HG02840 (cell line): Measurements from ENCODE around the gene ATG16L2.
A peak's percentile ranks its signal among the peaks of the same experiment; 100 is the strongest.
"Not testable (repeated sequence)": the region's sequence is repeated elsewhere in the genome, so short reads cannot be mapped to it uniquely, and the experiment has no call there.

Experiments used
- ATAC-seq: cut with Tn5 transposase; IDR thresholded peaks from one replicate; pipeline ENCODE4 v1.9.1; 2021; ENCODE audit warnings: mild to moderate bottlenecking, moderate library complexity, moderate number of reproducible peaks; ENCODE audit not compliant: unreplicated experiment, low FRiP score

ATG16L2 gene

DNA sequence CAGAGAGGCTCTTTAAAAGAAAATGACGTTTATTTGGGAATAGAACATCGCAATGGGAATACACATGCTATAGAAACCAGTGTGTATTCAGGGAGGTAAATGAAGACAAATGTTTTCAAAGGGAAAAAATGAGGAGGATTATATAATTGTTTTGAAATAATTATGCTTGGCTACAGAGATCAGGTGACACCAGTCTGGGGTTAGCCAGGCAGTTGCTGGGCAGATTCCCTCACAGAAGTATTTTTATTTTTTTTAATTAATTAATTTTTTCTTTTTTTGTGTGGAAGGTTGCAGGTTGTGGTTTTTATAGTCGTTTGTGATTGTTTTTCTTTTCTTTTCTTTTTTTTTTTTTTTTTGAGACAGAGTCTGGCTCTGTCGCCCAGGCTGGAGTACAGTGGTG, 14.8 kb upstream of the ATG16L2 start:
- ATAC-seq, result no peak

DNA sequence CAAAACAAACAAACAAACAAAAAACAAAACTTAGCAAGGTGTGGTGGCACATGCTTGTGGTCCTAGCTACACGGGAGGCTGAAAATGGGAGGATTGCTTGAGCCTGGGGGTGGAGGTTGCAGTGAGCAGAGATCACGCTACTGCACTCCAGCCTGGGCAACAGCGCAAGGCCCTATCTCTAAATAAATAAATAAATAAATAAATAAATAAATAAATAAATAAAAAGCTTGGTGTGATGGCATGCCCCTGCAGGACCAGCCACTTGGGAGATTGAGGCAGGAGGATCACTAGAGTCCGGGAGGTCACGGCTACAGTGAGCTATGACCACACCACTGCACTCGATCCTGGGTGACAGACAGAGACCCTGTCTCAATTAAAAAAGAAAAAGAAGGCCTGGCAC, 11.4 kb upstream of the ATG16L2 start:
- ATAC-seq, result no peak

DNA sequence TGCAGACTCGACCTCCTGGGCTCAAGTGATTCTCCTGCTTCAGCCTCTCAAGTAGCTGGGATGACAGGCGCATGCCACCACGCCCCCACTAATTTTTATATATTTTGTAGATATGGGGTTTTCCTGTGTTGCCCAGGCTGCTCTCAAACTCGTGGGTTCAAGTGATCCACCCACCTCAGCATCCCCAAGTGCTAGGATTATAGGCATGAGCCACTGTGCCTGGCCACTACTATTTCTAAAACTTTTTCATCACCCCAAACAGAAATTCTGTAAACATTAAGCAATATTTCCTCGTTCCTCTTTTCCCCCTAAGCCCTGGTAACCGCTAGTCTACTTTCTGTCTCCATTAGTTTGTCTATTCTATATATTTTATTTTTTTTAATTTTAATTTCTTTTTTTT, 9.0 kb upstream of the ATG16L2 start:
- no peak for ATAC-seq

DNA sequence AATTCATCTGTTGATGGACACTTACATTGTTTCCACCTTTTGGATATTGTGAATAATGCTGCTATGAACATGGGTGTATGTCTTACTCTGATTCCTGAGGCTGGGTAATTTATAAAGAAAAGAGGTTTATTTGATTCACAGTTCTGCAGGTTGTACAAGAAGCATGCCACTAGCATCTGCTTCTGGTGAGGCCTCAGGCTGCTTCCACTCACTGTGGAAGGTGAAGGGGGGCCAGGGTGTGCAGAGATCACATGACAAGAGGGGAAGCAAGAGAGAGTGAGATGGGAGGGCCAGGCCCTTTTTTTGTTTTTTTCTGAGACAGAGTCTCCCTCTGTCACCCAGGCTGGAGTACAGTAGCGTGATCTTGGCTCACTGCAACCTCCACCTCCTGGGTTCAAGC, 7.8 kb upstream of the ATG16L2 start:
- not testable (repeated sequence) for ATAC-seq

DNA sequence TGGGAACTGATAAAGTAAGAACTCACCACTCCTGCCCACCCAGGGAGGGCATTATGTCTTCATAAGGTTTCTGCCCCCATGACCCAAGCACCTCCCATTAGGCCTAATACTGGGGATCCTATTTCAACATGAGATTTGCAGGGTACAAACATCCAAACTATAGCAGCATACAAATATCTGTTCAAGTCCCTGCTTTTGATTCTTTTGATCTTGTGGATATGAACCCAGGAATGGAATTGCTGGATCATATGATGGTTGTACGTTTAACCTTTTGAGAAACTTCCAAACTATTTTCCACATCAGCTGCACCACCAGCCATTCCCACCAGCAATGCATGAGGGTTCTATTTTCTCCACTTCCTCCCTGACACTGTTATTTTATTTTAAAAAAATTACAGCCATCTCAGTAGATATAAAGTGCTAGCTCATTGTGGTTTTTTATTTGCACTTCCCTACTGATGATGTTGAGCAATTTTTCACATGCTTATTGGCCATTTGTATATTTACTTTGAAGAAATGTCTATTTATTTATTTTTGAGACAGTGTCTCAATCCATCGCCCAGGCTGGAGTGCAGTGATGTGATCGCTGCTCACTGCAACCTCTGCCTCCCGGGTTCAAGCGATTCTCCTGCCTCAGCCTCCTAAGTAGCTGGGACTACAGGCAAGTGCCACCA, 7.1 kb upstream of the ATG16L2 start:
- ATAC-seq, result no peak

DNA sequence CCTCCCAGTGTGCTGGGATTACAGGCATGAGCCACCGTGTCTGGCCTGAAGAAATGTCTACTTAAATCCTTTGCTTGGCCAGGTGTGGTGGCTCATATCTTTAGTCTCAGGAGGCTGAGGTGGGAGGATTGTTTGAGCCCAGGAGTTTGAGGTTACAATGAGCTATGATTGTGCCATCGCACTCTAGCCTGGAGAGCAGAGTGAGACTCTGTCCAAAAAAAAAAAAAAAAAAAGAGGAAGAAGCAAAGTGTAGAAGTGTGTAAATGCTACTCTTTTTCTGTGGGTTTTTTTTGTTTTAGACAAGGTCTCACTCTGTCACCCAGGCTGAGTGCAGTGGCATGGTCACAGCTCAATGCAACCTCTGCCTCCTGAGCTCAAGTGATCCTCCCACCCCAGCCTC, 6.4 kb upstream of the ATG16L2 start:
- ATAC-seq, result no peak

DNA sequence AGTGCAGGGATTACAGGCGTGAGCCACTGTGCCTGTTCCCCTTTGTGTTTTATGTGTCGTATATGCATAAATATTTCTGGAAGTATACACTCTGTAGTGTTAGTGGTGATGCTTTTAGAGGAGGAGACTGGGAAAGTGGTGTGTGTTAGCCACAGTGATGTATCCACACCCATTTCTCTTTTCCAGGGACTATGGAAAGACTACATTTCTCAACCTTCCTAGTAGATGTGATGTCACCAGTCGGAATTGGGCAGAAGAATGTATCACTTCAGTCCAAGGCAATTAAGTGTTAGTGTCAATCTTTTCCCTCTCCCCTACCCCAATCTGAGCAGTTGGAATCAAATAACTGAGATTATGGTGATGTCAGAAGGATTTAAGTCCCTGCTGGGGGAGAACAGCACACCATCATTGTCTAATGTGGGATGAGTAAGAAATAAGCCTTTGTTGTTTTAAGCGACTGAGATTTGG, 5.8 kb upstream of the ATG16L2 start:
- no peak for ATAC-seq

DNA sequence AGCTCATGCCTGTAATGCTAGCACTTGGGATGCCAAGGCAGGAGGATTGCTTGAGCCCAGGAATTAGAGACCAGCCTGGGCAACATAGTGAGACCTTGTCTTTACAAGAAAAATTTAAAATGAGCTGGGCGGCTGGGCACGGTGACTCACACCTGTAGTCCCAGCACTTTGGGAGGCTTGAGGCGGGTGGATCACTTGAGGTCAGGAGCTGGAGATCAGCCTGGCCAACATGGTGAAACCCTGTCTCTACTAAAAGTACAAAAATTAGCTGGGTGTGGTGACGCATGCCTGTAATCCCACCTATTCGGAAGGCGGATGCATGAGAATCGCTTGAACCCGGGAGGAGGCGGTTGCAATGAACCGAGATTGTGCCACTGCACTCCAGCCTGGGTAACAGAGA, 2.5 kb upstream of the ATG16L2 start:
- not testable (repeated sequence) for ATAC-seq

DNA sequence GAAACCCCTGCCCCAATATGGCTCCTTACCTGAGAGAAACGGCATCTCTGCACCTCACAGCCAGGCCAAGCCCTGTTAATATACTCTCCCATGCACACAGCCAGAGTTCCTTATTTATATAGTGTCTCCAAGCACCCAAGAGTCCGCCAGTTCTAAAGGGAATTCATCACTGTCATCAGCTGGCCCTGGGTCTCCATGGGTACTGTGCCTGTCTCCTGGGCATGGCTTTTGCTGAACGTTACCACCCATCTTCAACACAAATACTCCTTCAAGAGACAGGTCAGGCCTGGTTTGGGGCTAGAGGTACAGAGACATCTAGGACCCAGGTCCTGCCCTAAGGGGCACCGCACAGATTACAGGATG, 1.6 kb upstream of the ATG16L2 start:
- ATAC-seq, result no peak

DNA sequence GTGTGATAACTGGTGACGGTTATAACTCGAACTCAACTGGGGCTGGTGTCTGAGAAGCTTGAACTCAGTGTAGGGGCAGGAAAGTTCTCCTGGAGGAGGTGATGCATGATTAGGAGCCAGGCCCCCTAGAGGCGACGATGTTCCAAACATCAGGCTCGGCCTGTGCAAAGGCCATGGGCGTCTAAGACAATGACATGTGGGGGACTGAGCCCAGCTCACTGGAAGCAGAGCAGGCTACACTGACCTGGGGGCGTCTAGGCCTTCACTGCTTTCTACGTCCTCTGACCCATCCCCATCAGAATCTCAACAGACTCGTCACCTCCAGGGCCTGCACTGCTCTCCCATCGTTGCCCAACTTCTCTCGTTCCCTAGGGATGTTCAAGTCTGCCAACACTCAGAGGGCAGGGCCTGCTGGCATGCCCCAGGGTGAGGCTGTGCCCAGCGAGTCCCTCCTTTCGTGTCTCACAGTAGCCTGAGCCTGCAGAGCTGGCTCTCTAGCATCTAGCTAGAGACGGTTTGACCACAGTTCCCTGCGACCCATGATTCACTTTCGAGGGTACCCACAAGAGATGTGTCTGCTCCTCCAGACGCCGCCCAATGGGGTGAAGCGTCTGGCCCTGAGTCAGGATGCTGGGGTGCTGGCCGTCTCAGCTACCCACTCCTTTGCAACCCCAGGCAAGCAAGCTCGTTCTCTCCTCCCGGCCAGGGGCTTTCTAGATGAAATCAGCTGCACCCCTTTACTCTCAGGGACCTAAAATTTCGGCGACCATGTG, 1.1 kb upstream of the ATG16L2 start:
- peak; percentile 16 for ATAC-seq

DNA sequence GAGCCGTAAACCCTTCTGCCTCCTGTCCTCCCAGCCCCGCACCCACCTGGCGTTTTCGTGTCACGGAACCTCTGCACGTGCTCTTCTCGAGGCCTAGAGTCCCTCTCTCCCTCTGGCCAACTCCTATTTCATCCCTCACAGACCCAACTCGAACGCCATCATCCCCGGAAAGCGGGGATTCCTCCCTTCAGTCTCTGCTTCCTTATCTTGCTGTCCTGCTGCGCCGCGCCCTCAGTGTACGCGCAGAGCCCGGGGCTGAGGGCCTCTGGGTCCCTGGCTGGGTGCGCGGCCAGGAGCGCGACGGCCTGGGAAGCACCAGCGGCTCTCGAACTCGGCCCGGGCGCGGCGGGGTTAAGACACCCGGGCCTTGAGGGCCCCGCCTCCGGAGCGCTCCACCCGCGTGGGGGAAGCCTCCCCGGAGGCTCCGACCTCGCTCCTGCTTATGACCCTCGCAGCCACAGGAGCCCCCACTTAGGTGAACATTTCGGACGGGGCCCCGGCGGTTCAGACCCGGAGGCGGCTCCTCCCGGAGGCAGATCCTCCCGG, 398 bp upstream of the ATG16L2 start:
- ATAC-seq, result peak; percentile 53

DNA sequence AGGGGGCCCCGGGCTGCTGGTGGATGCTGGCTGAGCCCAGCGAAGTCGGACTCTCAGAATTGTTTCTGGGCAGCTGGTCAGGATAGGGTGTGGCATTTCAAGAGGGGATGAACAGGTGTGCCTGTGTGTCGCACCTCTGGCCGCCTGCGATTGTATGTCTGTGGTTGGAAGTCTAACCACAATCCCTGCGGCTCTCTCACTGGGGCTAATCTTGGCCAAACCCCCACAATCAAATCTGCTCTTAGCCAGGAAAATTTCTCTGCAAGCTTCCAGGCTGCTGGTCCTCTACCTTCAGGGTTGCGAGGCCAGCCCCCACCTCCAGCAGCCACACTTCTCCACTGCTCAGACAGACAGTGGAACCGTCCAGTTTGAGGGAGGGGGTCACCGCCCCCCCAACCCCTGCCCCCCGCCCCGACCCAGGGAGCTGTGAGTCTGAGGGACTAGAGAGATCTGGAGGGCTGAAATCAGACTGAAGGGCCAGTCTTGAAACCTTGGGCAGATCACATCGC, 953 bp downstream of the ATG16L2 start:
- peak; percentile 2 for ATAC-seq

DNA sequence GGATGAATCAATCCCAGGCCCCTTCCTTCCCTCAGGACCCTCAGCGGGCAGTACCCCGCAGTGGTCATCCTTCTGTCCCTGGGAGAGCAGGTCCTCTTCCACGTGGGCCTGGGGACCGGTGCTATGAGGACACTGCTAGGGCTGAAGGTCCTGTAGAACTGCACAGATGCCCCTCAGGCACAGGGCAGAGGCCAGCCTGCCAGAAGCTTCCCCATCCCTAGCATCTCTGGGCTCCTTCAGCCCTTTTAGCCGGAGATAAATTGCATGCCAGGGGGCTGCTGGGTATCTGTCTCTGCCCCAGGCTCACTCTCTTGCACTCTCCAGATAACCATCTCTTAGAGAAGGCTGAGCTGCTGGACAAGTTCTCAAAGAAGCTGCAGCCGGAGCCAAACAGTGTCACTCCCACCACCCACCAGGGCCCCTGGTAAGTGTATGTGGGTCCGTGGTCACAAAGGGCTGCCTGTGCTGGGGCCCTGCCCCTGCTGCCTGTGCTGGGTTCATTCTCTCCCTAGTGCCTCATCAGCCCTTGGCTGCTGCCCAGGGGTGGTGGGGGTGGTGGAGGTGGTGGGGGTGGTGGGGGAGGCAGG, 2.3 kb downstream of the ATG16L2 start:
- ATAC-seq, result no peak

DNA sequence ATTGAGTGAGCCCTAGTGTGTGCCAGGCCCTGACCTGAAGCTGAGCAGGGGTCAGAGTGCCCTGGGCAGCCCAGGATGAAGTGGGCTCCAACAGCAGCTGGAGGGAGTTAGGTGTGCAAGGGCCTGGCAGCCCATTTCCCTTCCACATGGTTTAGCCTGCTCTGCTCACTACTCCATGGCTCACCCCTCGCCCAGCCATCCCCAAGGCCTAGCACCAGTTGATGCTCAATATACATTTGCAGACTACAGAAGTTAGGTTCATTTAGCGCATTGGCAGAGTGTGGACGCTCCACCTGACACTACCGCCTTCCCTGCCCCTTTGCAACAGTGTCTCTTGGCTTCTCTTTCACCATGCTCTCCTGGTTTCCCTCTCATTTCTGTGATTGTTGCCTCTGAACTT, 3.8 kb downstream of the ATG16L2 start:
- no peak for ATAC-seq

DNA sequence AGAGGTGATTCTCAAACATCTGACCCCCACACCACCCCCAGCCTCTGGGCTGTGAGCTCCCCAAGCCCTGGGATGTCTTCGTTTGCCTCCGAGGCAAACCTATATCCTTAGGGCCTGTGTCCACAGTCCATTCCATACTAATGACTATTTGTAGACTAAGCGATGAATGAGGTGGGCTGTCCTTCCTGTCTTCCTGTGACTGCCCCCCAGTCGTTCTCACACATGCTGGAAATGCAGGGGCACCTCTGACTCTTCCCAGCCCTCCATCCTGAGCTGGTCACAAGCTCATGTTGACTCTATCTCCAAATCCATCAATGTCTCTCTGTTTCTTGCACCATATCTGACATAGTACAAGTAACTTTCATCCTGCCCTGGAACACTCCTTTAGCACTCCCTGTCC, 4.8 kb downstream of the ATG16L2 start:
- ATAC-seq, result no peak

DNA sequence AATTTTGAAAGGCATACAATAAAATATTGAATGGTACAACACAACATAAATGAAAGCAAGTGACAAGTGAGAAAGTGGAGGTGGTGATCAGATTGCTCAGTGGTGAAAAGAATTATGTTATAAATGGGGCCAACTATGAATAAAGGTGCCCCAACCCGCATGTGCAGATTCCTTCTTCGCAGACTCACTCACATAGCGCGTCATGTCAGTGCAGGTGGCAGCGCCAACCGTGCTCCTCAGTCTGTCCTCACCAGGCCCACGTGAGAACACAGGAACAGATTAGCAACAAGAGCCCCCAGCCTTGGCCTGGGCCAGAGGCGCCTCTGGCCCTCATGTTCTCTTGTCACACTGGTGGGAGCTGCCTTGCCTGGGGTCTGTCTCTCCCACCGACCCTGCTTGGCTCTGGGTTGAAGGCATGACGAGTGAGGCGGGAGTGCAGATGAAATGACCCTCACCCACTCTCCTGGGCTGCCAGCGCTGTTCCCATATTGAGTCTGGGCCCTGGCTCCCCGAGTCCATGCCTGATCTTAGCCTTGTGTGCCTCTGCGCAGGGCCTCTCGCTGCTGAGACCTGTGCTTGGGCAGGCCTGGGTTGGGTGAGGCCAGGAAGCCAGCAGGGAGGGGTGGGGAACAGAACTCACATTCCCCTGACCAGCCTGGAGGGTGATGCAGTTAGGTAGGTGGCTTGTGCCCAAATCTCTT, 6.4 kb downstream of the ATG16L2 start:
- no peak for ATAC-seq

DNA sequence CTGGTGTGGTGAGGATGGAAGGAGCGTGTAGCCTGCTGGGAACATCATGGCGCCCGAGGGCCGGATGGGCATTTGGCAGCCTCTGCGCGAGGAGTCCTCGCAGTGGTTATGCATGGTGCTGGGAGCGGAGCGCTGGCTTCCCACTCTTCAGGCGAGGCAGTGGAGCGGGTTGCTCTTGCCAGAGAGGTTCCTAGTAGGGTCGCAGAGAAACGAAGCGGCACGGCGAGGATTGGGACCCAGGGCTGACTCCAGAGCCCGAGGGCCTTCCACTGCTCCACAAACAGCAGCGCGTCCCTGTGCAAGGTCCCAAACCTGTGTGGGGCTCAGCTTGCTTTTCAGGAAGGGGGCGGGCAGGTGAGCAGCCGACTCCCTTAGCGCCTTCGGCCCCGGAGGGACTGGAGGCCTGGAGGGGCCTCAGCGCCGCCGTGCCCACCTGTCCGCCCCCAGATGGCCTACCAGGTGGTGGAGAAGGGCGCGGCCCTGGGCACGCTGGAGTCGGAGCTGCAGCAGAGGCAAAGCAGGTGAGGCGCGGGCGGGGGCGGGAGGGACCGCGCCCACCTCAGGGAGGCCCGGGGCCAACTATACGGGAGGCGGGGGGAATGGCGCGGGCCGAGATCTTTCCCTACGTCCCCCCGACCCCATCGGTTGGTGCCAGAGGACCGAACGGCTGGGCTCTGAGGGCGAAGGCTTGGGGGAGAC, 7.2 kb downstream of the ATG16L2 start:
- no peak for ATAC-seq

DNA sequence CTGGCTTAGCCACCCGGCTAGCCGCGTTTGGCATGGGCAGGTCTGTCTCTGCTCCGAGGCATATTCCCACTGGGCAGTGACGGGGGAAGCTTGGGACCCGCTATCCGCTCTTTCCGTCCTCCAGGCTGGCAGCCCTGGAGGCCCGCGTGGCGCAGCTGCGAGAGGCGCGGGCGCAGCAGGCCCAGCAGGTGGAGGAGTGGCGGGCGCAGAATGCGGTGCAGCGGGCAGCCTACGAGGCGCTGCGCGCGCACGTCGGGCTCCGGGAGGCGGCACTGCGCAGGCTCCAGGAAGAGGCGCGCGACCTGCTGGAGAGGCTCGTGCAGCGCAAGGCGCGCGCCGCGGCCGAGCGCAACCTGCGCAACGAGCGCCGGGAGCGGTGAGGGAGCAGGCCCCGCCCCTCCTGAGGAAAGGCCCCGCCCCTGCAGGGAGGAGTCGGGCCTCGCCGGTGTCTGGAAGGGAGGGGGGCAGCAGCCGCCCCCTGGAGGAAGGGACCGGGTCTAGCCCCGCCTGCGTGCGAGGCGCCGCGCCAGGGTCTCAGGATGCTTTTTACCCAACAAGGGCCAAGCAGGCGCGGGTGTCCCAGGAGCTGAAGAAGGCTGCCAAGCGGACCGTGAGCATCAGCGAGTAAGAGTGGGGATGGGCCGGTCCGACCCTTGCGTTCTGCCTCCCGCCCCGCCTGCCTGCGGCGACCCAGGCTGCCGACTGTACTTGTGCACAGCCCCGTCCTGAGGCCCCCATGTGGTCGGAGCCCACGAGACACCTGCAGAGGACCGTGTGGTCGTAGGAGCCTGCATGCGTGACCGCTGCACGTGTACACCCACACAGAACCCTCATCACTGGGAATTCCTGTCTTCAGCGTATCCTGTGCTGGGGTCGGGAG, 7.9 kb downstream of the ATG16L2 start:
- ATAC-seq, result no peak
